HG03139 (cell line): ENCODE data around the gene MDH2.
"Not testable (repeated sequence)": the region's sequence is repeated elsewhere in the genome, so short reads cannot be mapped to it uniquely, and the experiment has no call there.

Experiments
- ATAC-seq: cut with Tn5 transposase; IDR thresholded peaks from one replicate; pipeline ENCODE4 v1.9.1; 2021; ENCODE audit not compliant: unreplicated experiment

The MDH2 gene

GRCh38 chr7:76044375-76044865, 3.5 kb upstream of the MDH2 start:
- ATAC-seq: no peak

GRCh38 chr7:76047305-76047810, 548 bp upstream of the MDH2 start:
- no peak for ATAC-seq

- ATAC-seq: no peak
Measured at GRCh38 chr7:76048668-76048988, 722 bp downstream of the MDH2 start.

DNA sequence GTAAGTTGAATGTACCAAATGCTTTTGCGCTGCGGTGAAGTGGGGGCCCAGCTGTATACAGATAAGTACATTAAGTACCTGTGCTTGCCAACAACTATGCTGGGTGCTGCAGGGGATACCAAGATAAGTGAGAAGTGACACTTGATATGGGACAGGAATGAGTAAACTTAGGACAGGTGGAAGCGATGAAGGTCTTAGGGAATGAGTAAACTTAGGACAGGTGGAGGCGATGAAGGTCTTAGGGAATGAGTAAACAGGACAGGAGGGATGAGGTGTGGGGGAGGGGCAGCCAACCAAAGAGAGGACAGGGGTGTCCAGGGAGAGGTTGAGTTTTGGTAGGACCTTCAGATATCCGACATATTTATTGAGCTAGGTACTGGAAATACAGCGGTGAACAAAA, 1.4 kb downstream of the MDH2 start:
- ATAC-seq: no peak

GRCh38 chr7:76050545-76050944, 2.6 kb downstream of the MDH2 start:
- ATAC-seq: no peak

DNA sequence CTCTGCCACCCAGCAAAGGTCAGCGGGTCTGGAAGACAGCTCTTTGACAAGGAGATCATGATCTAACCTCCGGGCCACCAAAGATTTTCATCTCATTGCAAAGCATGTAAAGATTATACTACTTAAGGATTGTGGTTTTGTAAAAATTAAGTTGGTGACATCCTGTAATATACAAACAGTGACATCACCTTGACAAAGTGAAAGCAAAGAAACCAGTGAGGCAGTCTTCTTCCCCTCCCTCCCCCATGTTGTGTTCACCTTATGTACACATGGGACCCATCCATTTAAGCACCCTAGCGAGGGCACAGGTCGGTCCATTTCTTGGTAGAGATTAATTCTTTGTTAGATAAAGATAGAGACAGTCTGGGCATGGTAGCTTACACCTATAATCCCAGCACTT, 3.9 kb downstream of the MDH2 start:
- no peak for ATAC-seq

DNA sequence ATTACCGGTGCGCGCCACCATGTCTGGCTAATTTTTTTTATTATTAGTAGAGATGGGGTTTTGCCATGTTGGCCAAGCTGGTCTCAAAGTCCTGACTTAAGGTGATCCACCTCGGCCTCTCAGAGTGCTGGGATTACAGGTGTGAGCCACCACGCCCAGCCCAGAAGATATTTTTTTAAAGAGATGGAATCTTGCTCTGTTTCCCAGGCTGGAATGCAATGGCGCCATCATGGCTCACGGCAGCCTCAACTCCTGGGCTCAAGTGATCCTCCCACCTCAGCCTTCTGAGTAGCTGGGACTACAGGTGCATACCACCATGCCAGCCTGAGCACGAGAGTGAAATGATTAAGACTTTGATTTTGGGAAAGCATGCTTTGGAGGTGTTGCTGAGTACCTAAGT, 4.8 kb downstream of the MDH2 start:
- ATAC-seq: not testable (repeated sequence)

GRCh38 chr7:76053461-76053860, 5.6 kb downstream of the MDH2 start:
- no peak for ATAC-seq

- no peak for ATAC-seq
Measured at GRCh38 chr7:76054123-76055120, 6.5 kb downstream of the MDH2 start.

- ATAC-seq: no peak
Measured at GRCh38 chr7:76056241-76056640, 8.3 kb downstream of the MDH2 start.

GRCh38 chr7:76057103-76057812, 9.4 kb downstream of the MDH2 start:
- ATAC-seq: no peak

DNA sequence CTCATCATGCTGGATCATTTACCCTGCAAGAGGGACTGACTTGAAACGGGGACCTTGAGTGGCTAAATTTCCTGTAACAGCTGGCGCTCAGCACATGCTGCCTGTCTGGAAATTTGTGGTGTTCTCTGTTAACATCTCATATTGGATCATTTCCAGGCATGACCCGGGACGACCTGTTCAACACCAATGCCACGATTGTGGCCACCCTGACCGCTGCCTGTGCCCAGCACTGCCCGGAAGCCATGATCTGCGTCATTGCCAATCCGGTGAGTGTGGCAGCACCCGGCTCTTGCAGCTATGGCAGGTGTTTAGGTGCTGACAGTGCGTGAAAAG, 9.9 kb downstream of the MDH2 start:
- no peak for ATAC-seq

- ATAC-seq: not testable (repeated sequence)
Measured at GRCh38 chr7:76058745-76059144, 10.8 kb downstream of the MDH2 start.

GRCh38 chr7:76060842-76061241, 12.9 kb downstream of the MDH2 start:
- no peak for ATAC-seq

DNA sequence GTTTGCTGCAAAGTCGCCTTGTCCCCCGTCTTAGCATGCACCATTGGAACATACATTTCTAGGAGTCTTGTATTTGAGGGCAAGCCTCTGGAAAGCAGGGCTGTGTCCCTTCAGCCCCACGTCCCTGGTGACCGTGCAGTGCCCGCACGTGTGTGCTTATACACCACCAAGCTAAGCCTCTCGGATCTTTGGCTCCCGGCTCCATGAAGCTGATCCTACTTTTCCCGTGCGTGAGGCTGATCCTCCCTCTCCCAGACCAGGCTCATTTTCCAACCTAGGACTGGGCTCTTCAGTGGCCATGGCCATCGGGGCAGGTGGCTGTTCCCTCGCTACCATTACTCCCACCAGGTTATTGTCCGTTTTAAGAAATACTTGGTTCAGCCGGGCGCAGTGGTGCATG, 14.3 kb downstream of the MDH2 start:
- no peak for ATAC-seq

DNA sequence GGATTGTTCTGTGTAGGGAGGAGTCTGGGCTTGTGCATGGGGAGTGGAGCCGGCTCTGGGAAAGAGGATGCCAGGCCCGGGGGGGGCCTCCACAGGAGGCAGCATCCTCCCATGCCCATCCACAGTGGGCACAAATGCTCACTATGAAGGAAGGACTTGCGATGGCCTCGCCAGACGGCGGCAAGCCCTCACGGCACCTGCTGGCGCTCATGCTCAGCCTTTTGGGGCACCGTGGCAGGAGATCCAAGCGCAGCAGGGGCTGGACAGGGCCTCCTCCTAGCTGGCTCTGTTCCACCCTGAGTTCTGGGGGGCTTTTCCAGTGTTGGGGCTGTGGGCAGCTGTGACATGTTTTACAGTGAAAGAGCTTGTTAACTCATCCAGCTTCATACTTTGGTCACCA, 15.2 kb downstream of the MDH2 start:
- no peak for ATAC-seq

- no peak for ATAC-seq
Measured at GRCh38 chr7:76063525-76063924, 15.6 kb downstream of the MDH2 start.

- ATAC-seq: no peak
Measured at GRCh38 chr7:76064208-76064970, 16.5 kb downstream of the MDH2 start.

GRCh38 chr7:76065016-76065612, 17.2 kb downstream of the MDH2 start:
- ATAC-seq: no peak

GRCh38 chr7:76066716-76067503, 19.0 kb downstream of the MDH2 start:
- ATAC-seq: no peak
